ENCODE measurements around the gene STK16. TPM values are rescaled to one million over a fixed set of nuclear protein-coding genes. Genes with fewer than 3 reads are reported as not detected.
A peak's percentile ranks its signal among the peaks of the same experiment; 100 is the strongest.

The STK16 gene
- total RNA-seq, 2 donors from 2014 or later, result 8.0 to 16.8 TPM

GRCh38 chr2:219273937-219274336, 28.7 kb downstream of the STK16 start:
- Histone ChIP-seq H3K27me3 (no peaks in the 10 kb centered on the region), H3K4me1 (peaks cover 32% of the 10 kb centered on the region), H3K36me3 (replicated peaks in 1 of 2; ENCODE audit: insufficient read depth in 1 of 2, low read depth in 2 of 2) (no peaks in the 10 kb centered on the region), H3K27ac (peak overlapping the region; percentile 57 to 87 (median 66)), H3K4me3 (no peak overlapping the region), H3K9me3 (no peaks in the 10 kb centered on the region)
- no peak for DNase-seq
- no peak for TF ChIP-seq POLR2A (IDR thresholded peaks at IDR 0.05)
- TF ChIP-seq CTCF (IDR thresholded peaks at IDR 0.05), result no peak
- WGBS, 2 donors, result 51 to 80% methylated on average over 1 to 3 of the region's 3 CpGs
- ATAC-seq, result no peak
- intact Hi-C loops (cut with DNase I), result no loop called here

GRCh38 chr2:219274361-219274921, 29.2 kb downstream of the STK16 start:
- intact Hi-C loops (cut with DNase I), result no loop called here
- ATAC-seq, result peak; percentile 17
- TF ChIP-seq CTCF (IDR thresholded peaks at IDR 0.05) (no peak), POLR2A (IDR thresholded peaks at IDR 0.05) (peak in 1 of 3 donors; percentile 32)
- peaks cover 28% of the 10 kb centered on the region for H3K4me1 ChIP-seq
- 55 to 65% methylated on average over 6 of the region's 6 CpGs for WGBS, 2 donors
- H3K27ac ChIP-seq, result peak overlapping the region; percentile 57 to 87 (median 66)
- peak; percentile 41 to 68 (median 52) for DNase-seq
- no peaks in the 10 kb centered on the region for H3K9me3 ChIP-seq
- no peaks in the 10 kb centered on the region for H3K36me3 ChIP-seq (replicated peaks in 1 of 2; ENCODE audit: insufficient read depth in 1 of 2, low read depth in 2 of 2)
- no peak overlapping the region for H3K4me3 ChIP-seq
- no peaks in the 10 kb centered on the region for H3K27me3 ChIP-seq

GRCh38 chr2:219277703-219278654, 32.7 kb downstream of the STK16 start:
- Histone ChIP-seq H3K27ac (peak overlapping the region; percentile 95 to 99 (median 96)), H3K36me3 (replicated peaks in 1 of 2; ENCODE audit: insufficient read depth in 1 of 2, low read depth in 2 of 2) (peaks cover 0 to 10% of the 10 kb centered on the region in 2 donors), H3K4me3 (no peak overlapping the region), H3K4me1 (peaks cover 42% of the 10 kb centered on the region), H3K9me3 (no peaks in the 10 kb centered on the region), H3K27me3 (no peaks in the 10 kb centered on the region)
- TF ChIP-seq CTCF (IDR thresholded peaks at IDR 0.05) (peak; percentile 89 to 98 (median 97)), POLR2A (IDR thresholded peaks at IDR 0.05) (no peak)
- DNase-seq (peak; percentile 80 to 85 (median 82)), ATAC-seq (peak; percentile 49)
- intact Hi-C loops (cut with DNase I), result no loop called here
- WGBS, 2 donors, result 22 to 27% methylated on average over 20 to 25 of the region's 25 CpGs

- peak in 1 of 7 experiments; percentile 3 for TF ChIP-seq CTCF (IDR thresholded peaks at IDR 0.05)
- no peak for TF ChIP-seq POLR2A (IDR thresholded peaks at IDR 0.05)
- intact Hi-C loops (cut with DNase I), result no loop called here
- H3K4me3 ChIP-seq, result no peak overlapping the region
- DNase-seq, result no peak
- peaks cover 0 to 10% of the 10 kb centered on the region in 2 donors for H3K36me3 ChIP-seq (replicated peaks in 1 of 2; ENCODE audit: insufficient read depth in 1 of 2, low read depth in 2 of 2)
- peaks cover 42% of the 10 kb centered on the region for H3K4me1 ChIP-seq
- H3K9me3 ChIP-seq, result no peaks in the 10 kb centered on the region
- 2 to 7% methylated on average over 9 of the region's 9 CpGs for WGBS, 2 donors
- H3K27ac ChIP-seq, result peak overlapping the region; percentile 95 to 99 (median 96)
- H3K27me3 ChIP-seq, result no peaks in the 10 kb centered on the region
- peak; percentile 45 for ATAC-seq
These were observed 33.4 kb downstream of the STK16 start for GRCh38 chr2:219278655-219279150.
